Measurements from ENCODE around the gene CCDC88B.

The CCDC88B gene

GRCh38 chr11:64395545-64396078 is 55.6 kb downstream of the CCDC88B start:
- intact Hi-C loops (cut with DNase I) = no loop called here
- DNase-seq = peak in 3 of 10 donors; percentile 19 to 80 (median 57)

GRCh38 chr11:64396079-64396591 is 56.1 kb downstream of the CCDC88B start:
- DNase-seq = peak in 2 of 10 donors; percentile 81 to 85

GRCh38 chr11:64400102-64400501 is 60.1 kb downstream of the CCDC88B start:
- intact Hi-C loops (cut with DNase I) = no loop called here
- DNase-seq = peak in 1 of 10 donors; percentile 60

More at GRCh38 chr11:64396079-64396591, 56.1 kb downstream of the CCDC88B start:
- intact Hi-C loops (cut with DNase I) = no loop called here

GRCh38 chr11:64400667-64401066 is 60.7 kb downstream of the CCDC88B start:
- intact Hi-C loops (cut with DNase I) = no loop called here
- no peak for DNase-seq

DNA sequence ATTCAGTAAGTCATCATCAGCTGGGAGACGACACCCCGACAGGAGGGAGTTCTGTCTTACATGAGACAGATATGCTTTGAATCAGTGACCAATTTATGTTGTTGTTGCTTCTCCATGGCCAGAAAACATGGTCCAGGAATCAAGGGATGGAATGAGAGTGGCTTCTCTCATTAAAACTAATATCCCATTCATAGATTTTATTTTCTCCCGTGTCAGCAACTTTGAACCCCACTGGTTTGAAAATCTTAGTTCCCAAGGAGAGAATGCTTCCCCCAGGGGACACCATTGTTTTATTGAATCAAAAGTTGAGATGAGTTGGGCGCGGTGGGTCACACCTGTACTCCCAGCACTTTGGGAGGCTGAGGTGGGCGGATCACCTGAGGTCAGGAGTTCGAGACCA is 61.8 kb downstream of the CCDC88B start:
- no peak for DNase-seq
- intact Hi-C loops (cut with DNase I) = no loop called here

DNA sequence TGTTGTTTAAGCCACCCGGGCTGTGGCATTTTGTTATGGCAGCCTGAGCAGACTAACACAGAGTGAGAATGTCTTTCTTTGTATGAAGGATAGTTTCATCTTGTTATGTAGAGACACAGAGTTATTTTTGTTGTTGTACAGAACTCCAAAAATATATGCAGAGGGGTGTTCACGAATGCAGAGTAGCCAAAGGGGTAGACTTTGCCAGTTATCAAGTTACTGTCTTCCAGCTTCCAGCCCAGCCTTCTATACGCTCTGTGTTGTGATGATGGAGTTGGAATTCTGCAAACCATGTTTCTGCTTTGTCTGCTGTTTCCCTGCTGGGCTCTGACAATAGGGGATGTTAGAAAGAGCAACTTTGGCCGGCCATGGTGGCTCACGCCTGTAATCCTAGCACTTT is 63.1 kb downstream of the CCDC88B start:
- DNase-seq = no peak
- intact Hi-C loops (cut with DNase I) = no loop called here

- intact Hi-C loops (cut with DNase I) = no loop called here
Observed at GRCh38 chr11:64406221-64406946, 66.4 kb downstream of the CCDC88B start.

More at GRCh38 chr11:64406221-64406946, 66.4 kb downstream of the CCDC88B start:
- peak in 2 of 10 donors; percentile 18 to 32 for DNase-seq

All from posterior cingulate gyrus (tissue), 11 donors.